AG10803 (cell line): Measurements from ENCODE around the gene MEGF6.
A peak's percentile ranks its signal among the peaks of the same experiment; 100 is the strongest.

ENCODE experiments used
- DNase-seq: peaks from one replicate; pipeline ENCODE4 v3.0.0; 2010; ENCODE audit warnings: low read depth
- H3K4me3 ChIP-seq: 2 replicates; pipeline ENCODE4 v1.5.1; 2011; ENCODE audit warnings: mild to moderate bottlenecking, low read length, control low read depth
- TF ChIP-seq, protein P1 (sequence below): conservative IDR thresholded peaks from 2 replicates; pipeline ENCODE4 v1.5.1; 2011; ENCODE audit warnings: mild to moderate bottlenecking, low read length, control low read depth, inconsistent platforms

MEGF6 gene

DNA sequence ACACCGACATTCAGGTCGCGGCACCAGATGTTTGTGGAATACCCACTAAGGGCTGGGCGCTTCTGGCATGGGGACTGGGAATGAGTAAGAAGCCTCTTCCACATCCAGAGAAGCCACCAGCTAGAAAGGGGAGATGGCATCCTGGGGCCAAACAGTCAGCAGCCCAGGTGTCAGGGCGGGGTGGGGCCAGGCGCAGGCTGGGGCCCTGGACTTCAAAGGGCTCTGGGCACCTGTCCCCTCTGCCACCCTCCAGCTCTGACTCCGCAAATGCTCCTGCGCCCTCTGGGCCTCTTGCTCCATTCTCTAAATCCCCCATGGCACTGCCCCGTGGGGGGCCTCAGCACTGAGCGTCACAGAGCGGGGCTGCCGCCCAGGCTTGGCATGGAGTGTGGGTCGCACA, 70.4 kb downstream of the MEGF6 start:
- TF ChIP-seq, protein P1, sequence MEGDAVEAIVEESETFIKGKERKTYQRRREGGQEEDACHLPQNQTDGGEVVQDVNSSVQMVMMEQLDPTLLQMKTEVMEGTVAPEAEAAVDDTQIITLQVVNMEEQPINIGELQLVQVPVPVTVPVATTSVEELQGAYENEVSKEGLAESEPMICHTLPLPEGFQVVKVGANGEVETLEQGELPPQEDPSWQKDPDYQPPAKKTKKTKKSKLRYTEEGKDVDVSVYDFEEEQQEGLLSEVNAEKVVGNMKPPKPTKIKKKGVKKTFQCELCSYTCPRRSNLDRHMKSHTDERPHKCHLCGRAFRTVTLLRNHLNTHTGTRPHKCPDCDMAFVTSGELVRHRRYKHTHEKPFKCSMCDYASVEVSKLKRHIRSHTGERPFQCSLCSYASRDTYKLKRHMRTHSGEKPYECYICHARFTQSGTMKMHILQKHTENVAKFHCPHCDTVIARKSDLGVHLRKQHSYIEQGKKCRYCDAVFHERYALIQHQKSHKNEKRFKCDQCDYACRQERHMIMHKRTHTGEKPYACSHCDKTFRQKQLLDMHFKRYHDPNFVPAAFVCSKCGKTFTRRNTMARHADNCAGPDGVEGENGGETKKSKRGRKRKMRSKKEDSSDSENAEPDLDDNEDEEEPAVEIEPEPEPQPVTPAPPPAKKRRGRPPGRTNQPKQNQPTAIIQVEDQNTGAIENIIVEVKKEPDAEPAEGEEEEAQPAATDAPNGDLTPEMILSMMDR: no peak
- no peak overlapping the region for H3K4me3 ChIP-seq
- DNase-seq: no peak

DNA sequence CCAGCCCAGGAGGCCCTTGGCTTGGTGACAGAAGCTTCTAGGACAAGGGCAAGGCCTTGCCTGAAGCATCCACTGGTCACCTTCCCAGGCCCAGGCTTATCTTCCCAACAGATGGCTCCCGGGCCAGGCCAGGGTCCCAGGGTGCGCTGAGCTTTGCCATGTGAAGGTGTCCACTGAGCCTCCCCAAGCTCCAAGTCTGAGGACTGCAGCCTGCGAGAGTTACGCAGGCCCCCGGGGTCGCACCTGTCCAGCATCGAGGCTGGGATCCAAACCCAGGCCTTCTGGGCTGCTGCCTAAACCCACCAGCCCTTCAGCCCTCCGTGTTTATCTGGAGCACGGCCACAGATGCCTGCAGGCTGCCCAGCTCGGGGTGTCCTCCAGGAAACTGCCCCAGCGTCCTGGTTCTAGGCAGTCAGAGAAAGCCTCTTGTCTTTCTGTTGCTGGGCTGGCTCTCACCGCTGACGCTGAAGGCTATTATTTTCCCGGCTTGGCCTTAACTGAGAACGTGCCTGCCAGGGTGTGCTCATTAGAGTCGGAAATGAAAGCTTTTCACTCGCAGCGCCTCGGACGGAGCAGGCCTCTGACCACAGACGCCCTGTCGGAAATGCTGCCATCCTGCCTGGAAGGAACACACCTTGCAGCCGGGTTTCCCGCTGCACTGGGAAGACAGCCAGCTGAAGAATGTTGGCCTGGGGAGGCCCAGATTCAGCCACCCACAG, 71.4 kb downstream of the MEGF6 start:
- peak; percentile 62 for DNase-seq

DNA sequence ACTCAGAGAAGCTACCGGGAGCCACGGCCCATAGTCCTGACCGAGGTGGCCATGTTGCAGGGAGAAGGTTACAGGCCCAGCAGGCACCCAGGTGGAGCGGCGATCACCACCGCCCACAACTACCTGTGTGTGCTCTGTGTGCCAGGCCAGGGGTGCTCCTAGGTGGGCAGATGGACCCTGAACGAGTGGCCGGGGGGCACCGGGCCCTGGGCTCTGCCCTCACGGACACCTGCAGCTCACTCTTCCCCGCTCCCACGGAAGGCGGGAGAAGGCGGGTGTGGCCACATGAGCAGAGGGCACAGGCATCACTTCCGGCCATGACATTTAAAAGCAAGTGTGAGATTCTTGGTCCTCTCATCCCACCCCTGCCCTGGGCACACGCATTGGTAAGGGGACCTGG, 73.9 kb downstream of the MEGF6 start:
- H3K4me3 ChIP-seq: no peak overlapping the region
- DNase-seq: no peak
- TF ChIP-seq, protein P1: no peak

More for the DNA sequence above, 71.4 kb downstream of the MEGF6 start:
- H3K4me3 ChIP-seq: no peak overlapping the region
- TF ChIP-seq, protein P1: no peak

DNA sequence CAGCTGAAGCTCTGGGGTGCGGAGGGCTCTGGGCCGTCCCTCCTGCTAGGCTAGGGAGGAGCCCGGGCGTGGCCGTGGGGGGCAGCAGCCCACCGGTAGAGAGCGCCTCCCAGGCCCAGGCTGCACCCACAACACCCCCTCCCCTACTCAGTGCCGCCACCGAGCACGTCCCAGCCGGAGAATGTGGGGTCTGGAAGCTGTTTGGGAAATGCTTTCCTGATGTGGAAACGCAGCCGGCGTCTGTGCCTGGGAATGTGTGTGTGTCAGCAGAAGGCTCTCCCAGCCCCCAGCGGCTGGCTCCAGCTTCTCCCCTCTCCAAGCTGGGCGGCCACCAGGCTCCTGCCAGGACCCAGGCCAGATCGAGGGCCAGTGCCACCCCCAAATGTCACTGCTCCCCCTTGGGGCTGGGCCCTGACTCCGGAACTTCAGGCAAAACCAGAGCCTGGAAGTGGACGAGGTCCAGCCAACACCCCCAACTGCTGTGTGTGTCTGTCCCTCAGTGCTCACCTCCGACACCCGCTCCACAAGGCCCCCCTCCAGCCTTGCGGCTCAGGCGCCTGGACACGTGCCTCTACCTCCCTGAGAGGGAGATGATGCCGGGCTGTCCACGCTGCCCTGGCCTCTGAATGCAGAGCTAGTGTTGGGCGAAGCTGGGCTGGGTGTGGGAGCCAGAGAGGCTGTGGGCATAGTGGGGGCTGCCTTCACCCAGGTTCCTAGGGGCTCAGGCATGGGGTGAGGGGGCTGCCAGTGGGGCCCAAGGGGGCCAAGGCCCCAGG, 74.7 kb downstream of the MEGF6 start:
- H3K4me3 ChIP-seq: no peak overlapping the region
- TF ChIP-seq, protein P1: no peak
- peak; percentile 57 for DNase-seq

DNA sequence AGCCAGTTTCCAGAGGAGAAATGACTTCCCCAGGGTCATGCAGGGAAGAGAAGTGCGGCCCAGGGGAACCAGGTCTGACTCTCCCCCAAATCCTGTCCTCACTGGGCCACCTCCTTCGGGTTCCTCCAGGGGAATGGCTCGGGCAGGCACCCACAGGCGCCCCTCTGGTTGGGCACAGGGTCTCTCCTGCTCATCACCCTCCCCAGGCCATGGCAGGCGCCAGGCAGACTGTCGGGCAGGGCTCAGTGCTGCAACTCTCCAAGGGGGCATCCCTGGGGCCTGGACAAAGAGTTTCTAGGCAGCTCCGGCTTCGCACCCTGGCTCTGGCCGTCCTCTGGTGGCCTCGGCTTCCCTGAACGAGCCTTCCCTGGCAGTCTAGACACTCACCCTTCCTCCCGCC, 75.6 kb downstream of the MEGF6 start:
- no peak overlapping the region for H3K4me3 ChIP-seq
- TF ChIP-seq, protein P1: no peak
- no peak for DNase-seq

DNA sequence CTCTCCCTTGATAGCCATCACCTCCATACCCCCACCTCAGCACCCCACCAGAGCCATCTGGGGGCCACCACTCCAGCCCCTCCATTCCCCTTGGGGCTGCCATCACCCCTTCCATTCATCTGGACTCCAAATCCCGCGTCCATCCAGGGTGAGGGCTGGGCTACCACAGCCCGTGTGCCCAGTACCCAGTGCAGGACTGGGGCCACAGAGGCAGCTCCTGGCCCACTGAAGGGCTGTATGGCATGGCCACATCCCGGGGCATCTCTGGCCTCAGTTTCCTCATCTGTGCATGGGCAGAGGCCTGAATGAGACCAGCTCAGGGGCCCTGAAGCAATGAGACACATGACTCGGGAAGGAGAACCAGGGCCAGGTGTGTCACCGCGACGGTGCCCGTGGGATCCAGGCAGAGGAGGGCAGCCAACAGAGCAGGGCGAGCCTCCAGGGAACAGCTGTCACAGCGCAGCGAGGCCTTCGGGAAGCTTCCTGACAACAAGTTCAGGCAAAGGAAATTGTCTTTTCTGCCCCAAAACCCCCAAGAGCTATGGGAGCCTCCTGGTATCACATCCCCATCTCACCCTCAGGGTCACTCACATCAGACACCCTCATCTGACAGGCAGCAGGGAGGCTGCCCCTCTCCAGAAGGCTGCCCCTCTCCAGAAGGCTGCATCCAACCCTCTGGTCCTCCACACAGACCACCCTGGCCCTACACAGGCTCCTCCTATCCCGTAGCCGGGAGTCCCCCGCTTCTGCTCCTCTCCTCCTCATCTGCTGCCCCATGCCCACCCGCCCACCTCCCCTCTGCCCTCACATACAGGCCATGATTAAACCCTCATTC, 76.3 kb downstream of the MEGF6 start:
- H3K4me3 ChIP-seq: no peak overlapping the region
- no peak for DNase-seq
- TF ChIP-seq, protein P1: no peak
